SK-N-SH treated with all-trans-retinoic acid at 6 μM for 48 hours (cell line): ENCODE results near the gene OSM.

Experiments
- ARNTL ChIP-seq: fragments of 450-650 bp; formaldehyde crosslinking; IDR thresholded peaks from 2 replicates; pipeline ENCODE4 v1.5.0; 2020; ENCODE audit warnings: low read depth, mild to moderate bottlenecking, moderate library complexity, borderline replicate concordance
- CSDC2 ChIP-seq: fragments of 250-450 bp; sonication (Bioruptor Pico); IDR thresholded peaks from 2 replicates; pipeline ENCODE4 v1.5.0; 2020; ENCODE audit warnings: mild to moderate bottlenecking, moderate library complexity
- ESRRG ChIP-seq: fragments of 250-450 bp; sonication (Bioruptor Pico); IDR thresholded peaks from 2 replicates; pipeline ENCODE4 v1.6.1; 2021; ENCODE audit warnings: mild to moderate bottlenecking
- GLIS3 ChIP-seq: fragments of 250-450 bp; sonication (Bioruptor Pico); IDR thresholded peaks from 2 replicates; pipeline ENCODE4 v1.5.0; 2020; ENCODE audit warnings: mild to moderate bottlenecking, moderate library complexity
- ISL1 ChIP-seq: fragments of 250-450 bp; sonication (Bioruptor Pico); IDR thresholded peaks from 2 replicates; pipeline ENCODE4 v2.1.2; 2022; ENCODE audit warnings: mild to moderate bottlenecking, moderate library complexity
- RARB ChIP-seq: fragments of 250-450 bp; sonication (Bioruptor Pico); IDR thresholded peaks from 2 replicates; pipeline ENCODE4 v1.8.0; 2021; ENCODE audit warnings: mild to moderate bottlenecking, moderate library complexity
- SNAI2 ChIP-seq: fragments of 250-450 bp; sonication (Bioruptor Pico); IDR thresholded peaks from 2 replicates; pipeline ENCODE4 v1.5.0; 2020; ENCODE audit warnings: mild to moderate bottlenecking, moderate library complexity
- TCF4 ChIP-seq: fragments of 250-450 bp; sonication (Bioruptor Pico); IDR thresholded peaks from 2 replicates; pipeline ENCODE4 v1.8.0; 2021; ENCODE audit warnings: mild to moderate bottlenecking, moderate library complexity, borderline replicate concordance
- TOX ChIP-seq: fragments of 250-450 bp; sonication (Bioruptor Pico); IDR thresholded peaks from 2 replicates; pipeline ENCODE4 v1.8.0; 2021; ENCODE audit warnings: mild to moderate bottlenecking, moderate library complexity, borderline replicate concordance
- ZFP3 ChIP-seq: fragments of 250-450 bp; sonication (Bioruptor Pico); IDR thresholded peaks from 2 replicates; pipeline ENCODE4 v1.5.0; 2020; ENCODE audit warnings: mild to moderate bottlenecking, moderate library complexity
- ZNF565 ChIP-seq: fragments of 450-650 bp; formaldehyde crosslinking; conservative IDR thresholded peaks from 2 replicates; pipeline ENCODE4 v1.5.0; 2020; ENCODE audit warnings: low read depth, mild to moderate bottlenecking, moderate library complexity
- ZNF70 ChIP-seq: fragments of 450-650 bp; formaldehyde crosslinking; IDR thresholded peaks from 2 replicates; pipeline ENCODE4 v1.5.0; 2020; ENCODE audit warnings: mild to moderate bottlenecking, moderate library complexity
- TF ChIP-seq, protein P1 (sequence below): fragments of 250-450 bp; sonication (Bioruptor Pico); IDR thresholded peaks from 2 replicates; pipeline ENCODE4 v1.8.0; 2020; ENCODE audit warnings: mild to moderate bottlenecking, moderate library complexity, borderline replicate concordance
- TF ChIP-seq, protein P2 (sequence below): fragments of 250-450 bp; sonication (Bioruptor Pico); IDR thresholded peaks from 2 replicates; pipeline ENCODE4 v1.5.1; 2020; ENCODE audit warnings: low read depth, mild to moderate bottlenecking, moderate library complexity

DNA sequence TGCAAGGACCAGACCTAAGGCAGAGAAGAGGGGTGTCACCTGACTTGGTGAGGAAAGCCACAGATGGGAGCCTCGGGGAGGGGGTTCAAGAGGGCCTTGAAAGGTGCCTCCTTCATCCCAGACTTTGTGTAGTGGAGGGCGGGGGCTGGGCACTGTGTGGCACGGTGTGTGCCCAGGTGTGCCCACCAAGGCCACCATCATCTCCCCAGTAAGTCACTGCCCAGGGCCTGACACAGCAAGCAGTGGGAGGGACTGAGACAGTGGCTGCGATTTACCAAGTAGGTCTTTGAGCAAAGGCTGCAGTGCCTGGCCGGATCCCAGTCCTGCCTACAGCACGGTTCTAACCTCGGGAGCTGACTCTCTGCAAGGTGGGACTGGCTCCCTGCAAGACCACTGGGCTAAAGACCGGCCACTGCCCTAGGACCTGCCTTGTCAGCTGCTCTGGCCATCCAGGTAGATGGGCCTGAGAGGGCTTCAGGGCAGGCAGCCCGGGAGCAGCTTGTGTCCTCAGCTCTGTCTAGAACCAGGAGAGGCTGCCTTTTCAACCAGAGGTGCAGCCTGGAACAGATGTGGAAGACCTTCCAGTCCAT, 1.4 kb downstream of the OSM start:
- TF ChIP-seq, protein P1, sequence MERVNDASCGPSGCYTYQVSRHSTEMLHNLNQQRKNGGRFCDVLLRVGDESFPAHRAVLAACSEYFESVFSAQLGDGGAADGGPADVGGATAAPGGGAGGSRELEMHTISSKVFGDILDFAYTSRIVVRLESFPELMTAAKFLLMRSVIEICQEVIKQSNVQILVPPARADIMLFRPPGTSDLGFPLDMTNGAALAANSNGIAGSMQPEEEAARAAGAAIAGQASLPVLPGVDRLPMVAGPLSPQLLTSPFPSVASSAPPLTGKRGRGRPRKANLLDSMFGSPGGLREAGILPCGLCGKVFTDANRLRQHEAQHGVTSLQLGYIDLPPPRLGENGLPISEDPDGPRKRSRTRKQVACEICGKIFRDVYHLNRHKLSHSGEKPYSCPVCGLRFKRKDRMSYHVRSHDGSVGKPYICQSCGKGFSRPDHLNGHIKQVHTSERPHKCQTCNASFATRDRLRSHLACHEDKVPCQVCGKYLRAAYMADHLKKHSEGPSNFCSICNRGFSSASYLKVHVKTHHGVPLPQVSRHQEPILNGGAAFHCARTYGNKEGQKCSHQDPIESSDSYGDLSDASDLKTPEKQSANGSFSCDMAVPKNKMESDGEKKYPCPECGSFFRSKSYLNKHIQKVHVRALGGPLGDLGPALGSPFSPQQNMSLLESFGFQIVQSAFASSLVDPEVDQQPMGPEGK (CRISPR knock-in tag) = no peak
- TF ChIP-seq CSDC2 (CRISPR knock-in tag) = no peak
- no peak for TF ChIP-seq ISL1
- no peak for TF ChIP-seq ZFP3
- TF ChIP-seq TOX (CRISPR knock-in tag) = no peak
- TF ChIP-seq TCF4 (CRISPR knock-in tag) = no peak
- TF ChIP-seq ESRRG (CRISPR knock-in tag) = no peak
- TF ChIP-seq ARNTL (CRISPR knock-in tag) = no peak
- TF ChIP-seq ZNF70 (CRISPR knock-in tag) = no peak
- TF ChIP-seq, protein P2, sequence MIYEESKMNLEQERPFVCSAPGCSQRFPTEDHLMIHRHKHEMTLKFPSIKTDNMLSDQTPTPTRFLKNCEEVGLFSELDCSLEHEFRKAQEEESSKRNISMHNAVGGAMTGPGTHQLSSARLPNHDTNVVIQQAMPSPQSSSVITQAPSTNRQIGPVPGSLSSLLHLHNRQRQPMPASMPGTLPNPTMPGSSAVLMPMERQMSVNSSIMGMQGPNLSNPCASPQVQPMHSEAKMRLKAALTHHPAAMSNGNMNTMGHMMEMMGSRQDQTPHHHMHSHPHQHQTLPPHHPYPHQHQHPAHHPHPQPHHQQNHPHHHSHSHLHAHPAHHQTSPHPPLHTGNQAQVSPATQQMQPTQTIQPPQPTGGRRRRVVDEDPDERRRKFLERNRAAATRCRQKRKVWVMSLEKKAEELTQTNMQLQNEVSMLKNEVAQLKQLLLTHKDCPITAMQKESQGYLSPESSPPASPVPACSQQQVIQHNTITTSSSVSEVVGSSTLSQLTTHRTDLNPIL (CRISPR knock-in tag) = no peak
- TF ChIP-seq ZNF565 (CRISPR knock-in tag) = no peak
- TF ChIP-seq GLIS3 (CRISPR knock-in tag) = no peak
- no peak for TF ChIP-seq RARB (CRISPR knock-in tag)
- no peak for TF ChIP-seq SNAI2 (CRISPR knock-in tag)
